ENCODE measurements around the gene RHOT2.
A peak's percentile ranks its signal among the peaks of the same experiment; 100 is the strongest.
"Not testable (repeated sequence)": the region's sequence is repeated elsewhere in the genome, so short reads cannot be mapped to it uniquely, and the experiment has no call there.

RHOT2 gene

GRCh38 chr16:711548-712320 is 43.8 kb downstream of the RHOT2 start:
- TF ChIP-seq CTCF (IDR thresholded peaks at IDR 0.05; ENCODE audit: insufficient read depth, low read depth, low read length, missing control alignments) = peak; percentile 69
- H3K4me3 ChIP-seq (ENCODE audit: low read length) = no peak overlapping the region
- peak; percentile 68 for DNase-seq (ENCODE audit: low read depth)

GRCh38 chr16:712740-713250 is 44.9 kb downstream of the RHOT2 start:
- TF ChIP-seq CTCF (IDR thresholded peaks at IDR 0.05; ENCODE audit: insufficient read depth, low read depth, low read length, missing control alignments) = peak; percentile 50
- H3K4me3 ChIP-seq (ENCODE audit: low read length) = not testable (repeated sequence)
- peak; percentile 96 for DNase-seq (ENCODE audit: low read depth)

GRCh38 chr16:714079-714478 is 46.1 kb downstream of the RHOT2 start:
- peak; percentile 56 for DNase-seq (ENCODE audit: low read depth)
- no peak for TF ChIP-seq CTCF (IDR thresholded peaks at IDR 0.05; ENCODE audit: insufficient read depth, low read depth, low read length, missing control alignments)
- H3K4me3 ChIP-seq (ENCODE audit: low read length) = no peak overlapping the region

- H3K4me3 ChIP-seq (ENCODE audit: low read length) = peak within 1 kb of the TSS; percentile 54
- DNase-seq (ENCODE audit: low read depth) = peak; percentile 93
- TF ChIP-seq CTCF (IDR thresholded peaks at IDR 0.05; ENCODE audit: insufficient read depth, low read depth, low read length, missing control alignments) = no peak
Observed at GRCh38 chr16:714558-715476, 46.9 kb downstream of the RHOT2 start, which contains the start of gene METRN. TSS of gene METRN (plus strand) at chr16:715118. CDS start at chr16:715290, 172 bp downstream.

GRCh38 chr16:715477-716199 is 47.7 kb downstream of the RHOT2 start:
- DNase-seq (ENCODE audit: low read depth) = no peak
- peak overlapping the region; percentile 54 for H3K4me3 ChIP-seq (ENCODE audit: low read length)
- TF ChIP-seq CTCF (IDR thresholded peaks at IDR 0.05; ENCODE audit: insufficient read depth, low read depth, low read length, missing control alignments) = no peak

GRCh38 chr16:716200-716568 is 48.3 kb downstream of the RHOT2 start:
- DNase-seq (ENCODE audit: low read depth) = no peak
- TF ChIP-seq CTCF (IDR thresholded peaks at IDR 0.05; ENCODE audit: insufficient read depth, low read depth, low read length, missing control alignments) = no peak
- peak overlapping the region; percentile 54 for H3K4me3 ChIP-seq (ENCODE audit: low read length)
